Measurements from ENCODE around the gene CACNA1D. TPM values are rescaled to one million over a fixed set of nuclear protein-coding genes. Genes with fewer than 3 reads are reported as not detected.

The CACNA1D gene
- total and polyA plus RNA-seq, 9 of the 15 experiments (the other 6 are each of a cell fraction or from before 2014, with no cell fraction given) = 0.29 TPM; not detected in 8

- in situ Hi-C loops (cut with MboI) = no loop called here
- no peak overlapping the region for H2AFZ ChIP-seq (ENCODE audit: low read depth, low read length)
- WGBS (ENCODE audit: insufficient coverage, low coverage, missing lambda C conversion rate) = 0% methylated on average over 2 of the region's 2 CpGs
- no peaks in the 10 kb centered on the region for H3K4me1 ChIP-seq (replicated peaks in 1 of 2; ENCODE audit: control insufficient read depth in 2 of 2, insufficient read depth in 2 of 2, low read length in 2 of 2)
- H3K4me2 ChIP-seq (ENCODE audit: insufficient read depth, low read length) = no peak overlapping the region
- no peaks in the 10 kb centered on the region for H3K9me3 ChIP-seq (replicated peaks; ENCODE audit: control insufficient read depth, insufficient read depth, low read depth, low read length)
- no peaks in the 10 kb centered on the region for H3K79me2 ChIP-seq (ENCODE audit: control insufficient read depth, insufficient read depth, low read length)
- H3K9ac ChIP-seq (ENCODE audit: insufficient read depth in 1 of 2, low read depth in 2 of 2, low read length in 2 of 2) = no peak overlapping the region
- H4K20me1 ChIP-seq (replicated peaks; ENCODE audit: control insufficient read depth, insufficient read depth, low read length) = no peaks in the 10 kb centered on the region
- H3K27ac ChIP-seq (ENCODE audit: extremely low read depth, low read depth, low read length) = no peak overlapping the region
- no peaks in the 10 kb centered on the region for H3K9me1 ChIP-seq (ENCODE audit: control insufficient read depth, insufficient read depth, low read length)
- no peak overlapping the region for H3K4me3 ChIP-seq
- peaks cover 0 to under 1% of the 10 kb centered on the region in 2 experiments; a peak in 2 of 5 replicates for H3K27me3 ChIP-seq (ENCODE audit: control insufficient read depth in 2 of 2, insufficient read depth in 2 of 2, low read length in 2 of 2)
- ATAC-seq (no peak), FAIRE-seq (no peak), DNase-seq (ENCODE audit: extremely low read depth in 1 of 4, low spot score in 3 of 4) (no peak)
- no TSS peak for BruUV-seq (replicated peaks)
- TF ChIP-seq GABPB1 (CRISPR knock-in tag; IDR thresholded peaks at IDR 0.05) = no peak
- no peak for TF ChIP-seq NR2F6 (CRISPR knock-in tag; IDR thresholded peaks at IDR 0.05)
- no peak for TF ChIP-seq ZNF668 (CRISPR knock-in tag; IDR thresholded peaks at IDR 0.05)
- no peak for TF ChIP-seq FOXJ2 (tag; IDR thresholded peaks at IDR 0.05)
- no peak for TF ChIP-seq ZNF699 (CRISPR knock-in tag; IDR thresholded peaks at IDR 0.05; ENCODE audit: insufficient replicate concordance)
- TF ChIP-seq ZNF512 (tag; IDR thresholded peaks at IDR 0.05) = no peak
- TF ChIP-seq E2F6 (IDR thresholded peaks at IDR 0.05; ENCODE audit: borderline replicate concordance in 1 of 2, extremely low read depth in 1 of 2, insufficient read depth in 1 of 2, insufficient read length in 1 of 2, low read depth in 1 of 2, low read length in 1 of 2, poor library complexity in 1 of 2, severe bottlenecking in 1 of 2) = no peak
- no peak for TF ChIP-seq POLR2AphosphoS5 (IDR thresholded peaks at IDR 0.05; ENCODE audit: control insufficient read depth, insufficient read depth, low read depth, low read length)
- no peak for TF ChIP-seq KLF6 (CRISPR knock-in tag; IDR thresholded peaks at IDR 0.05; ENCODE audit: borderline replicate concordance)
- no peak for TF ChIP-seq ZNF778 (CRISPR knock-in tag; IDR thresholded peaks at IDR 0.05)
- TF ChIP-seq PHF21A (IDR thresholded peaks at IDR 0.05; ENCODE audit: borderline replicate concordance, low read depth) = no peak
- no peak for TF ChIP-seq E4F1 (CRISPR knock-in tag; IDR thresholded peaks at IDR 0.05; ENCODE audit: borderline replicate concordance)
- TF ChIP-seq SIX5 (IDR thresholded peaks at IDR 0.05; ENCODE audit: borderline replicate concordance in 1 of 2, insufficient read depth in 1 of 2, low read depth in 1 of 2, low read length in 2 of 2) = no peak
- intact Hi-C loops (cut with micrococcal nuclease) = no loop called here
- CTCF ChIA-PET (ENCODE audit: low intra/inter-chr PET ratio) = no interaction called here
- POLR2A ChIA-PET = interaction anchor here (0.7 to 1.6 kb wide), 2 partner anchors 9 to 142 kb away, joined by 3 to 5 read pairs; no protein-coding TSS in a partner anchor
- no peaks in the 10 kb centered on the region for H3K36me3 ChIP-seq (ENCODE audit: control insufficient read depth, insufficient read depth, low read length)
Observed at GRCh38 chr3:53689681-53690080, 195.3 kb downstream of the CACNA1D start.

Data from K562 (cell line).